NCI-H187 (cell line): Measurements from ENCODE around the gene SLC6A16.
"Not testable (repeated sequence)": the region's sequence is repeated elsewhere in the genome, so short reads cannot be mapped to it uniquely, and the experiment has no call there.

Source experiments
- DNase-seq, 2 experiments: peaks; one replicate each; lab custom pipeline; 2025; lab: John Stamatoyannopoulos, UW

The SLC6A16 gene

GRCh38 chr19:49344505-49345423, 19.8 kb upstream of the SLC6A16 start:
- no peak for DNase-seq

- DNase-seq: no peak
Observed at GRCh38 chr19:49343123-49343522, 18.1 kb upstream of the SLC6A16 start.

- DNase-seq: no peak
Observed at GRCh38 chr19:49342291-49342721, 17.3 kb upstream of the SLC6A16 start.

- no peak for DNase-seq
Observed at GRCh38 chr19:49340865-49341718, 16.1 kb upstream of the SLC6A16 start.

- peak in 1 of 2 experiments; percentile 28 for DNase-seq
Observed at GRCh38 chr19:49340069-49340864, 15.3 kb upstream of the SLC6A16 start.

- peak; percentile 70 to 78 for DNase-seq
Observed at GRCh38 chr19:49339301-49340068, 14.5 kb upstream of the SLC6A16 start.

- DNase-seq: peak; percentile 78
Observed at GRCh38 chr19:49338691-49339300, 13.8 kb upstream of the SLC6A16 start.

GRCh38 chr19:49338023-49338677, 13.2 kb upstream of the SLC6A16 start:
- no peak for DNase-seq

GRCh38 chr19:49337267-49338022, 12.5 kb upstream of the SLC6A16 start:
- DNase-seq: no peak

GRCh38 chr19:49336482-49337266, 11.7 kb upstream of the SLC6A16 start:
- no peak for DNase-seq

- DNase-seq: no peak
Observed at GRCh38 chr19:49335784-49336481, 10.9 kb upstream of the SLC6A16 start.

- DNase-seq: no peak
Observed at GRCh38 chr19:49335071-49335783, 10.2 kb upstream of the SLC6A16 start, which contains the start of gene CD37. Gene CD37, plus strand, starts transcription at chr19:49335406. Its CDS starts 135 bp downstream, at chr19:49335541.

GRCh38 chr19:49333811-49334288, 8.9 kb upstream of the SLC6A16 start:
- no peak for DNase-seq

GRCh38 chr19:49333418-49333805, 8.4 kb upstream of the SLC6A16 start:
- DNase-seq: no peak

GRCh38 chr19:49332691-49333417, 7.9 kb upstream of the SLC6A16 start:
- DNase-seq: not testable (repeated sequence)

- DNase-seq: no peak
Observed at GRCh38 chr19:49331616-49332055, 6.6 kb upstream of the SLC6A16 start.
